ENCODE measurements around the gene COL16A1. TPM values are rescaled to one million over a fixed set of nuclear protein-coding genes. Genes with fewer than 3 reads are reported as not detected.

Gene COL16A1
- polyA plus RNA-seq, 3 donors from 2014 or later: not detected

DNA sequence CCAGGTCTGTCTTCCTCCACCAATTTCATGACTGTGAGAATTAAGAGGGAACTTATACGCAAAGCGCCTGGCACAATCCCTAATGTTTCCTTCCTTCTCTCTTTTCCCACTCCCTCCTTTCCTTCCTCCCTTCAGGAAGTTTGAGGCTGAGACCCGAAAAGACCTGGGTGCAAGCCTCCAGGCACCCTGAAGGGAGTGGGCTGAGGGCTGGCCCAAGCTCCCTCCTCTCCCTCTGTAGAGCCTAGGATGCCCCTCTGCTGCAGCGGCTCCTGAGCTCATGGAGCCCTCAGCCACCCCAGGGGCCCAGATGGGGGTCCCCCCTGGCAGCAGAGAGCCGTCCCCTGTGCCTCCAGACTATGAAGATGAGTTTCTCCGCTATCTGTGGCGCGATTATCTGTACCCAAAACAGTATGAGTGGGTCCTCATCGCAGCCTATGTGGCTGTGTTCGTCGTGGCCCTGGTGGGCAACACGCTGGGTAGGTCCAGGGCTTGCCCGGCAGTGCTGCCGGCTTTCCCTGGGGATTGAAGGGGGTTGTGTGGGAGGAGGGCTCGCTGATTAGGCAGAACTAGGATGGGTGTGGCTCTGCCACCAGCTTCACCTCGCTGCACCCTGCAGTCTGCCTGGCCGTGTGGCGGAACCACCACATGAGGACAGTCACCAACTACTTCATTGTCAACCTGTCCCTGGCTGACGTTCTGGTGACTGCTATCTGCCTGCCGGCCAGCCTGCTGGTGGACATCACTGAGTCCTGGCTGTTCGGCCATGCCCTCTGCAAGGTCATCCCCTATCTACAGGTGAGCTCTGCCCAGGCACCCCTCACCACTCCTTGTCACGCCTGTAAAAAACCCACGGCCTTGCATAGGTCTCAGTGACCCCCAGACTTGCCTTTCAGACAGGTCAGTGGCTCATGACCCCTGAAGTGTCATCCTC is 84.6 kb downstream of the COL16A1 start:
- DNase-seq: no peak
- Mint-ChIP-seq H3K9me3 (no peaks in the 10 kb centered on the region), H3K36me3 (no peaks in the 10 kb centered on the region), H3K27ac (no peak overlapping the region), H3K4me3 (peak overlapping the region in 2 of 5 donors; percentile 6 to 38), H3K4me1 (peaks cover 13 to 15% of the 10 kb centered on the region in 2 donors), H3K27me3 (ENCODE audit: low read depth in 3 of 3) (peaks cover 4 to 16% (median 14%) of the 10 kb centered on the region in 3 donors)

DNA sequence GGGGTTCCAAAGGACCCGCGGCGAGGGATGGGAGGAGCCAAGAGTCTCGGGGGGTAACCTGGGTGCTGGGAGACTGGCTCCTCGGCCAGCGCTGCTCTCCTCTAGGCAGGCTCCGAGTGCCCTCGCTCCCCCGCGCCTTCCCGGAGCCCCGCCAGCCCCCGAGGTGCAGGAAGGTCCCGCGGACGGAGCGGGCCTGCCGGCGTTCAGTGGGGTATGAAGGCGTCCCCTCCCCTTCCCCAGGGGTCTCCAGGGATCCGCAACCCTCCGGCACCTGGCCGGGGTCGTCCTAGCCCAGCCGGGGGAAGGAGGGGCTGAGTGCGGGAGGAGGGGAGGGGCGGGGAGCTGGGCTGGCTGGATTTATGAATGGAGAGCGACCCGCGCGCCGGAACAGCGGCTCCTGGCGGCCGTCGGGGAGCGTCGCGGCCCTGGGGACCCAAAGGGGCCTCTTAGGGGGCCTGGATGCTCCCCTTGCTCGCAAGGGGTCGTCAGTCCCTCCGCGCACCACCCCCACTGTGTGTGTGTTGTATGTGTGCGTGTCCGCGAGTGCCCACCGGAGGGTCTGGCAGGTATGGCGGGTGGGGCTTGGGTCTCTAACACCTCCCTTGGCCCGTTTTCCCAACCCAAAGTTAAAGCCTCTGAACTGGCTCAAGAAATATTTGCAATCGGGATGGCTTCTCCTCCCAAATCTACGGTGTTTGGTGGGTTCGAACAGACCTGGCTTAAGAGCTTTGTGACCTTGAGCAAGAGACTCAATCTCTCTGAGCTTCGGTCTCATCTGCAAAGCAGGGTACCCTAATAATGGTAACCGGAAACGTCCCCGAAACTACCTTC is 85.7 kb downstream of the COL16A1 start:
- H3K36me3 Mint-ChIP-seq: no peaks in the 10 kb centered on the region
- H3K4me3 Mint-ChIP-seq: peak overlapping the region in 4 of 5 donors; percentile 18 to 53 (median 38)
- no peaks in the 10 kb centered on the region for H3K9me3 Mint-ChIP-seq
- H3K27me3 Mint-ChIP-seq (ENCODE audit: low read depth in 3 of 3): peaks cover 4 to 16% (median 14%) of the 10 kb centered on the region in 3 donors
- no peak overlapping the region for H3K27ac Mint-ChIP-seq
- H3K4me1 Mint-ChIP-seq: peaks cover 10 to 15% of the 10 kb centered on the region in 2 donors
- DNase-seq: peak in 2 of 3 donors; percentile 21 to 26

DNA sequence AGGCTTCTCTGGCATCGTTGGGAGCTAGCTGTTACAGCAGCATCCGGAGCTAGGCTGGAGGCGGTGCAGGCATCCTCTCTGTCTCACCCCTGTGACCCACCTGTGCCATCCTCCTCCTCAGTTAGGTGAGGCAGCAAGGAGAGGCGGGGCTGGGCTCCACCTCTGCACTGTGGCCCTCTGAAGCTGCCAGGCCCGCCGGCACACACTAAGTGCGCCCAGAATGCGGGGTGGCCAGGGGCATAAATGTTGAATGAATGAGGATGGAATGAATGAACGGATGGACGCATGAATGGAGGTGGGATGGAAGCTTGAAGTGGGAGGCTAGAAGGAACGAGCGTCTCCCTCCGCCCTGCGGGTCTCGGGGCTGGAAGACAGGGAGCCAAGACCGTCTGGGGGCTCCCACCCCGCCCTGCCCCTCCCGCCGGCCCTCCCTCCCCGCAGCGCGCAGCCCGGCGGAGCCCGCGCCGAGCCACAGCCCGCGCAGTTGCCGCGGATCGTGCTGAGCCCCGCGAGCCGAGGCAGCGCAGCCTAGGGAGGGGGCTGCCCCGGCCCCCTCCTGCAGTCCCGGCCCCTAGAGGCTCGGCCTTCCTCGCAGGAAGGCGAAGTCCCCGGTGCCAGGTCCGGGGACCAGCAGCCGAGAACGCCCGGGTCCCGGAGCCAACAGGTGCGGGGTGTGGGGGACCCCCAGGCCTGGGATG is 86.5 kb downstream of the COL16A1 start, which contains the start of gene HCRTR1:
TSS of gene HCRTR1 (plus strand) at position 472 of the 698 bp plus-strand sequence. CDS start 1,504 bp downstream, outside the sequence.
- DNase-seq: no peak
- Mint-ChIP-seq H3K9me3 (no peaks in the 10 kb centered on the region), H3K27me3 (ENCODE audit: low read depth in 3 of 3) (peaks cover 4 to 18% (median 14%) of the 10 kb centered on the region in 3 donors), H3K36me3 (no peaks in the 10 kb centered on the region), H3K4me1 (peaks cover 10 to 15% of the 10 kb centered on the region in 2 donors), H3K27ac (no peak within 1 kb of the TSS), H3K4me3 (peak within 1 kb of the TSS; percentile 42 to 78 (median 57))

DNA sequence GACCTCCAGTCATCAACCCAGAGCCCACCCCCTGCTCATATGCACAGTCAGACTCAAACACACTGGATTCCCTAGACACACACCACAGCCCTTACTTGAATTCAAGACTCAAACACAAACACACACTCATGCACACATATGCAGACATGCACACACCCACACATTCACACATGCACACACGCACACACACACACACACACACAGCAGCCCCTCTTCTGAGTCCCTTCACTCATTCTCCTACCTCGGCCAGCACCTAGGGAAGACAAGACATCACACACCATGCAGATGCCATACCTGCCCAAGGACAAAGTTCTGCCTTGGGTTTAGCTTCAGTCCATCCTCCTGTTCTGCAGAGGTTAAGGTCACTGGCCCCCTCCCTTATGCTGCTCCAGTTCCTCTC is 87.9 kb downstream of the COL16A1 start:
- H3K4me1 Mint-ChIP-seq: peaks cover 5 to 7% of the 10 kb centered on the region in 2 donors
- H3K9me3 Mint-ChIP-seq: no peaks in the 10 kb centered on the region
- H3K36me3 Mint-ChIP-seq: no peaks in the 10 kb centered on the region
- no peak overlapping the region for H3K27ac Mint-ChIP-seq
- no peak overlapping the region for H3K4me3 Mint-ChIP-seq
- DNase-seq: no peak
- peaks cover 4 to 18% (median 14%) of the 10 kb centered on the region in 3 donors for H3K27me3 Mint-ChIP-seq (ENCODE audit: low read depth in 3 of 3)

- peaks cover 4 to 18% (median 14%) of the 10 kb centered on the region in 3 donors for H3K27me3 Mint-ChIP-seq (ENCODE audit: low read depth in 3 of 3)
- no peak overlapping the region for H3K4me3 Mint-ChIP-seq
- peaks cover 5 to 7% of the 10 kb centered on the region in 2 donors for H3K4me1 Mint-ChIP-seq
- no peaks in the 10 kb centered on the region for H3K36me3 Mint-ChIP-seq
- H3K9me3 Mint-ChIP-seq: no peaks in the 10 kb centered on the region
- no peak overlapping the region for H3K27ac Mint-ChIP-seq
- no peak for DNase-seq
These were observed 88.4 kb downstream of the COL16A1 start for GRCh38 chr1:31615414-31615813.

- peaks cover 4 to 18% (median 14%) of the 10 kb centered on the region in 3 donors for H3K27me3 Mint-ChIP-seq (ENCODE audit: low read depth in 3 of 3)
- H3K27ac Mint-ChIP-seq: no peak overlapping the region
- no peaks in the 10 kb centered on the region for H3K36me3 Mint-ChIP-seq
- no peaks in the 10 kb centered on the region for H3K9me3 Mint-ChIP-seq
- peaks cover 5 to 7% of the 10 kb centered on the region in 2 donors for H3K4me1 Mint-ChIP-seq
- DNase-seq: no peak
- no peak overlapping the region for H3K4me3 Mint-ChIP-seq
These were observed 89.3 kb downstream of the COL16A1 start for GRCh38 chr1:31614414-31615005.

DNA sequence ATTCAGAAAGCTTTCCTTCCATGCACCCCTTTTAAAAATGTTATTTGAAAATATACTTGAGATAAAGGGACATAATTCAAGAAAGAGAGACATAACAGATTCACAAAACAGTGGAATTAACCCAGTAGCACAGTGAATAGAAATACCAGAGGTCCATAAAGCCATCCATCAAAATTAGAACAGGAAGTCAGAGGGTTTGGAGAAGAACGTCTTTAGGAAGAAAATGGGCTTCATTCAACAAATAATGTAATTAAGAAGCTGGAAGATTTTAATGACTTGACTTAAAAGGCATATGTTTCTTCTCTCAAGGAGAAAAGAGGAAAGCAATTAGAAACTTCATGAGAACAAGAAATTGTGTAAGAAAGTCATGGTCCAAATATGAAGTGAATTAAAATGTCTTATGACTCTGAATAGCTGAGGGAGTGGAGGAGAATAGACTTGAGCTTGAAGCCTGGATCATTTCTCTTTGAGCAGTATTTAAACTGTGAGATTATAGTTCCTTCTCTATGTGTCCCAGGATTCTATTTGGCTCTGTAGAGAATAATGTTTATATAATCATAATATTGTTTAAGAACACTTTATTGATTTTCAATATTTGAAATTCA is 94.2 kb downstream of the COL16A1 start:
- Mint-ChIP-seq H3K27me3 (ENCODE audit: low read depth in 3 of 3) (peaks cover 0 to 6% (median 2%) of the 10 kb centered on the region in 3 donors), H3K9me3 (no peaks in the 10 kb centered on the region), H3K36me3 (no peaks in the 10 kb centered on the region), H3K27ac (no peak overlapping the region), H3K4me3 (no peak overlapping the region), H3K4me1 (no peaks in the 10 kb centered on the region)
- no peak for DNase-seq

DNA sequence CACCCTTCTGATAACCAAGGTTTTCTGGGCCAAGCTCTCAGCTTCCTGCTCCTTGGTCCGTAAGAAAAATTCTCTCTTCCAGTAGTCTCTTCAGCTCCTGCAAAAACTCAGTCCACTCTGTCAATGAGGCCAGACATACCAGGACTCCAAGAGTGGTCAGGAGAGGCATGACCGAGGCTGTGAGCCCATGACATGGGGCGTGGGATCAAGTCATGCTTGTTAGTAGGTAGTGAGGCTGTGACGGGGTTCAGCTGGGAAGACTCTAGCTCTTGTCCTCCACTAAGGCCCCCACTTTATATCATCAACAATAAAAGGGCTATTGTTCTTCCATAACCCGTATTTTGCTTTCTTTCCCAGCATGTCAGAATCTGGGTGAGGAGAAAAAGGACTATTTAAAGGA is 96.5 kb downstream of the COL16A1 start:
- no peaks in the 10 kb centered on the region for H3K36me3 Mint-ChIP-seq
- H3K4me1 Mint-ChIP-seq: no peaks in the 10 kb centered on the region
- H3K4me3 Mint-ChIP-seq: no peak overlapping the region
- no peak overlapping the region for H3K27ac Mint-ChIP-seq
- no peak for DNase-seq
- H3K27me3 Mint-ChIP-seq (ENCODE audit: low read depth in 3 of 3): peaks cover 0 to 4% (median 0%) of the 10 kb centered on the region in 3 donors
- H3K9me3 Mint-ChIP-seq: no peaks in the 10 kb centered on the region

DNA sequence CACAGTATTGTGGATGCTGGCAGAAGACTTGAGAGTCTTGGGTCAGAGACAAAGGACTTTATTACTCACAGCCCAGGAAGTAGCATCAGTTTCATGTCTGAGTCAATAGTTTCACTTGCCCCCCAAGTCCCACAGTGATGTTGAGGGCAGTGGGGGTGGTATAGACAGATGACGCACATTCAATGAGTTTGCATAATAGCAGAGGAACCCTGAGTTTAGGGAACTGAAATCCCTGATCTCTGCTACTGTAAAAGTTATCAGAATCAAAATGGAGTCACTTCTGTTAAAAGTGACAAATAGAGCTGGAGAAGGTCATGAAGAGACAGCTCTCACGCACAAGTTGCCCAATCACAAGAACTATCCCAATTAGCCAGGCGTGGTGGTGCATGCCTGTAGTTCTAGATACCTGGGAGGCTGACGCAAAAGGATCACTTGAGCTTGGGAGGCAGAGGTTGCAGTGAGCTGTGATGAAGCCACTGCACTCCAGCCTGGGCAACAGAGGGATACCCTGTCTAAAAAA is 97.8 kb downstream of the COL16A1 start:
- H3K27ac Mint-ChIP-seq: no peak overlapping the region
- no peaks in the 10 kb centered on the region for H3K36me3 Mint-ChIP-seq
- H3K4me3 Mint-ChIP-seq: no peak overlapping the region
- no peak for DNase-seq
- H3K27me3 Mint-ChIP-seq (ENCODE audit: low read depth in 3 of 3): peaks cover 0 to 4% (median 1%) of the 10 kb centered on the region in 3 donors
- H3K9me3 Mint-ChIP-seq: no peaks in the 10 kb centered on the region
- H3K4me1 Mint-ChIP-seq: no peaks in the 10 kb centered on the region

Other genes with a start within 250 kb of the COL16A1 start
- gene TINAGL1, start 127.5 kb downstream of the COL16A1 start, polyA plus RNA-seq: not detected
- gene HCRTR1, start 86.3 kb downstream of the COL16A1 start, polyA plus RNA-seq: not detected
- 100 to 1,000 TPM; 108 to 224 (median 119) TPM for gene PEF1, start 59.1 kb downstream of the COL16A1 start, polyA plus RNA-seq
- 1 to 10 TPM in 1 of 3 donors, under 1 TPM in 1, not detected in 1; 0.36 to 2.1 TPM for gene ADGRB2, start 60.3 kb upstream of the COL16A1 start, polyA plus RNA-seq
- gene SPOCD1, start 112.0 kb upstream of the COL16A1 start, polyA plus RNA-seq: 1 to 10 TPM in 1 of 3 donors, under 1 TPM in 2; 0.24 to 2.5 (median 0.46) TPM
- gene PTP4A2, start 234.4 kb upstream of the COL16A1 start, polyA plus RNA-seq: 100 to 1,000 TPM; 300 to 552 (median 460) TPM

Data from immature natural killer cell (primary cell).